ENCODE results near the gene ZFYVE26. TPM values are rescaled to one million over a fixed set of nuclear protein-coding genes. Genes with fewer than 3 reads are reported as not detected.

The ZFYVE26 gene
- total RNA-seq, 1 donor from 2014 or later: 19.3 TPM

DNA sequence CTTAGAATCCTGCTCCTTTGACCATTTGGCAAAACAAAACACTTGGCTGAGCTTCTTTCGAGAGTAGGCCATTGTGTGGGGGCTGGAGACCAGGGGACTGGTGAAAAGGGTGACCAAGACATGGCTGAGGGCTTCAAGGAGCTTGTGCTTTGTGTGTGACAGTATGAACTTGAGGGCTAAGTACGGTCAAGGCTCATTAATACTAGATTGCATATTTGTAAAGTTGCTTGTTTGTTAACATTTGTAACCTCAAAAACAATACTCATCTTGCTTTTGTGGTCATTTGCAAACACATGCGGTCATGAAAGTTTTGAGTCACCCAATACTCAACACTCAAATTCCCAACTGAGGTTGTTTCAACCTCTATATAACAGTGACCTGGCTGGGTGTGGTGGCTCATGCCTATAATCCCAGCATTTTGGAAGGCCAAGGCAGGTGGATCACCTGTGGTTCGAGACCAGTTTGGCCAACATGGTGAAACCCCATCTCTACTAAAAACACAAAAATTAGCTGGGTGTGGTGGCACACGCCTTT lies 42.5 kb downstream of the ZFYVE26 start:
- intact Hi-C loops (cut with DNase I): no loop called here
- Histone ChIP-seq H3K27me3 (no peaks in the 10 kb centered on the region), H3K4me3 (no peak overlapping the region), H3K9me3 (no peaks in the 10 kb centered on the region), H3K4me1 (no peaks in the 10 kb centered on the region), H3K36me3 (peaks cover 67 to 90% of the 10 kb centered on the region in 2 donors), H3K27ac (no peak overlapping the region)
- DNase-seq (ENCODE audit: low spot score in 2 of 2): no peak
- TF ChIP-seq, protein P1, sequence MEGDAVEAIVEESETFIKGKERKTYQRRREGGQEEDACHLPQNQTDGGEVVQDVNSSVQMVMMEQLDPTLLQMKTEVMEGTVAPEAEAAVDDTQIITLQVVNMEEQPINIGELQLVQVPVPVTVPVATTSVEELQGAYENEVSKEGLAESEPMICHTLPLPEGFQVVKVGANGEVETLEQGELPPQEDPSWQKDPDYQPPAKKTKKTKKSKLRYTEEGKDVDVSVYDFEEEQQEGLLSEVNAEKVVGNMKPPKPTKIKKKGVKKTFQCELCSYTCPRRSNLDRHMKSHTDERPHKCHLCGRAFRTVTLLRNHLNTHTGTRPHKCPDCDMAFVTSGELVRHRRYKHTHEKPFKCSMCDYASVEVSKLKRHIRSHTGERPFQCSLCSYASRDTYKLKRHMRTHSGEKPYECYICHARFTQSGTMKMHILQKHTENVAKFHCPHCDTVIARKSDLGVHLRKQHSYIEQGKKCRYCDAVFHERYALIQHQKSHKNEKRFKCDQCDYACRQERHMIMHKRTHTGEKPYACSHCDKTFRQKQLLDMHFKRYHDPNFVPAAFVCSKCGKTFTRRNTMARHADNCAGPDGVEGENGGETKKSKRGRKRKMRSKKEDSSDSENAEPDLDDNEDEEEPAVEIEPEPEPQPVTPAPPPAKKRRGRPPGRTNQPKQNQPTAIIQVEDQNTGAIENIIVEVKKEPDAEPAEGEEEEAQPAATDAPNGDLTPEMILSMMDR (IDR thresholded peaks at IDR 0.05): no peak

DNA sequence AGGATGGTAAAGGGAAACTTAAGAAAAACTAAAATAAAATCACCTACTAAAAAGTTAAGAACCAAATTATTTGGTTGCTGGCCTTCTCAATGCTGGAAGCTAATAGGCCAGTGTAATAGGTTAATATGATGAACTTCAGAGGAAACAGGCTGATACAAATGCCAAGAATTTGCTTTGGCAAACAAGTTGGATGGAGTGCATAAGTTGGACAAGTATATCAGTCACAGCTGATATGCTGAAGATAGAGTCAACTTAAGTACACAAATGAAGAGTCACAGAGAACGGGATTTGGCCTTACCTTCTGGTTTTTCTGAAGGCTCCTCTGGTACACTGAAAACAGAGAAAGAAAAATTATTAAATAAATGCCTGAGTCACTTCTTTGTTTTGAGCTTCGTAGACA lies 48.2 kb downstream of the ZFYVE26 start:
- no peaks in the 10 kb centered on the region for H3K9me3 ChIP-seq
- no peaks in the 10 kb centered on the region for H3K4me1 ChIP-seq
- peaks cover 57 to 87% of the 10 kb centered on the region in 2 donors for H3K36me3 ChIP-seq
- DNase-seq (ENCODE audit: low spot score in 2 of 2): no peak
- TF ChIP-seq, protein P1 (IDR thresholded peaks at IDR 0.05): no peak
- H3K27ac ChIP-seq: no peak overlapping the region
- no peaks in the 10 kb centered on the region for H3K27me3 ChIP-seq
- H3K4me3 ChIP-seq: no peak overlapping the region
- intact Hi-C loops (cut with DNase I): no loop called here

DNA sequence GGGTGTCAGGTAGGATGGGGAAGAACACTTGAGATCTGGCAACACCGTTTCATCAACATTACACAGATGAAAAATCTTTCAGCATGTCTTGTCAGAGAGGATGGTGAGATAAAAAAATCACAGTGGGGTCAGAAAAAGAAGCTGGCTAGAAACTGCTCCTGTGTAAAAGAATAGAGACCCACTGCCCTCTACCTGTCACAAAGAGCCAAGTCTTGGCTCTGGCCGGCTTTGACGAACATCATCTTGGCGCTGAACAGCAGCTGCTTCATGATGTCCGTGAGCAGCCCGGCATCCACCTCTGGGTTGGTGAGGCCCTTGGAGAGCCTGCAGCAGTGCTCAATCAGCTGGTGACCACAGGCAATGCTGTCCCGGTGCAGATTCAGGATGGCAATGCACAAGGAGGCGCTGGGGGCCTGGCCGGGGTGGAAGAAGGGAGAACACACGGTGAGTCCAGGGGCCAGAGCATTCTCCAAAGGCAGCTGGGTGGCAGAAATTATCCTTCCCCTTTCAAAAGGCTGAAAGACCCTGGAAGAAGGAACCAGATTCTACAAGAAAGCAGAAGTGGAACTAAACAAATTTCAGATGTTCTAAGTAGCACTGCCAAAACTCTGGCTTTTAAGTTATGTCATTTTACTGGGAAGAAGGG lies 50.2 kb downstream of the ZFYVE26 start:
- Histone ChIP-seq H3K27ac (no peak overlapping the region), H3K9me3 (no peaks in the 10 kb centered on the region), H3K36me3 (peaks cover 57 to 85% of the 10 kb centered on the region in 2 donors), H3K4me1 (no peaks in the 10 kb centered on the region), H3K27me3 (no peaks in the 10 kb centered on the region), H3K4me3 (no peak overlapping the region)
- TF ChIP-seq, protein P1 (IDR thresholded peaks at IDR 0.05): no peak
- intact Hi-C loops (cut with DNase I): no loop called here
- DNase-seq (ENCODE audit: low spot score in 2 of 2): no peak

DNA sequence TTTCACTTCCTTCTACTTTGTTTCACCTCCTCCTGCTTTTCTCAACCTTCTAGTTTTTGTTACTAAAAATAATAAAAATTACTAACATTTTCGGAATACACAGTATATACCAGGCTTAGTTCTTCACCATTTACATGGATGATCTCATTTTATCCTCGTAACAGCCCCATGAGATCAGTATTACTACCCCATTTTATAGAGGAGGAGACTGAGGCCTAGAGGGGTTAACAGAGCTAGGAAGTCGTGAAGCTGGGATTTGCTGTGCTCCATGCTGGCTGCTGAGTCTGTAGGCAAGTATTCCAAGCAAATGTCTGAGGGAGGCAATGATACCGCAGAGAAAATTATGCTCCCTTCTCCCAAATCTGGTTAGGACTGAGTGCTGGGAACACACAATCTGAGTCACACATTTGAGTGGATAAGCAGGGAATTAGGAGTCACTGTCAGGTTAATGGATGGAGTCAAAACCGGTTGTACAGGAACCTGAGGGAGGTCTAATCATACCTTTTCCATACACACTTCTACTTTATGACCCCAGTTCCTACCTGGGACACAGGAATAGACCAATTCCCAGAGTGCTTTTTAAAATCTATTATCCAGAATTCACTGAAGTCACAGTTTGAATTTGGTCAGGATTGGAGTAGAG lies 51.1 kb downstream of the ZFYVE26 start:
- TF ChIP-seq, protein P1 (IDR thresholded peaks at IDR 0.05): no peak
- no peaks in the 10 kb centered on the region for H3K9me3 ChIP-seq
- no peak for DNase-seq (ENCODE audit: low spot score in 2 of 2)
- intact Hi-C loops (cut with DNase I): no loop called here
- H3K27me3 ChIP-seq: no peaks in the 10 kb centered on the region
- H3K4me3 ChIP-seq: no peak overlapping the region
- no peaks in the 10 kb centered on the region for H3K4me1 ChIP-seq
- peaks cover 66 to 89% of the 10 kb centered on the region in 2 donors for H3K36me3 ChIP-seq
- H3K27ac ChIP-seq: no peak overlapping the region

DNA sequence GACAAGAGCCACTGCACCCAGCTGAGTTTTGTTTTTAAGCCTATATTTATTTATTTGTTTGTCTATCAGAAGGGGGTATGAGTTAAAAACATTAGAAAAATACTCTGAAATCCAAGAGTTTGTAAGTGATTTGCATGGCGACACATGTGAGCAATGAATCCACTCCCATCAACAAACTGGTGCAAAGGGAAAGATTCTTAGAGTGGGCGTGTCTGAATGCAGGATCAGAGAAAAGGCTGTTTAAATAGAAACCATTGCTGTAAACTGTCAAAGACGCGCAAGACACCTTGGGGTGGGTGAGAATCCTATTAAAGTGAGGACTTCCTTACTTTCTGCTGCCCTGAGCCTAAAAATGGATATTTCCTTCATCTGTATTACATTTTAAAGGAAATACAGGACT lies 51.9 kb downstream of the ZFYVE26 start:
- Histone ChIP-seq H3K9me3 (no peaks in the 10 kb centered on the region), H3K27ac (no peak overlapping the region), H3K4me3 (no peak overlapping the region), H3K36me3 (peaks cover 70 to 93% of the 10 kb centered on the region in 2 donors), H3K27me3 (no peaks in the 10 kb centered on the region), H3K4me1 (no peaks in the 10 kb centered on the region)
- intact Hi-C loops (cut with DNase I): no loop called here
- no peak for DNase-seq (ENCODE audit: low spot score in 2 of 2)
- TF ChIP-seq, protein P1 (IDR thresholded peaks at IDR 0.05): no peak
